HG02885 (cell line): ENCODE results near the gene MEGF11.

Experiments
- ATAC-seq: cut with Tn5 transposase; IDR thresholded peaks from one replicate; pipeline ENCODE4 v1.9.1; 2021; ENCODE audit warnings: mild to moderate bottlenecking; ENCODE audit not compliant: unreplicated experiment, poor library complexity

The MEGF11 gene

DNA sequence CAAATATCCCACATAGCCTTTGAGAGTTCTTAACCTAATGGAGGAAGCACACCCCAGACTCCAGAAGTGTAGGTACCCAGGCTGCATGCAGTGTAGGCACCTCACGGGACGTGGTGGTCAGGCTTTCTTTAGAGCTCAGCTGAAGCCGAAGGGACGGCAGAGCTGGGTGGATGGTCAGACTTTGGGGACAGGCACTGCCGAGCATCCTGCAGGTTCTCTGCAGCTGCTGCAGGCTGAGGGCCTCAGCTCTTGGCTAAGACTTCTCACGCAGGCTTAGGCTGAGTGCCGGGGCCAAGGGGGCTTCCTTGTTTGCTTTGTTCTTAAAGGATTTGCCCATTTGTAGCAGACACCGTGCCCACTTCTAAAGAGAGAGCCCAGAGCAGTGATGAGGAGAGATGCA lies 207.2 kb downstream of the MEGF11 start:
- no peak for ATAC-seq

GRCh38 chr15:66045542-66045941 lies 208.0 kb downstream of the MEGF11 start:
- no peak for ATAC-seq

DNA sequence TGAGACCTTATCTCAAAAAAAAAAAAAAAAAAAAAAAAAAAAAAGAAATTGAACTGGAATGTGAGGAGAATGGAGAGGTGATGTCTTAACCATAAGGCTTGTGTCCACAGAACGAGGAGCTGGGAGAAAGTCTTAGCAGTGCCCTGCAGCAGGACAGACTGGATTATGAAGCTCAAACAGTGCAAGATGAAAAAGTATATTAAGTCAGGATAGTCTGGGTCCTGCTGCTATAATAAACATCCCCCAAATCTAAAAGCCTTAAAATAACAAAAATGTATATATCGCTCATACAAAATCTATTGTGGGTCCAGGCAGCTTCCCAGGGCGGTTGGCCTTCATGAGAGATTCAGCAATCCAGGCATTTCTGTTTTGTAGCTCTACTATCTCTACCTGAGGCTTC lies 208.7 kb downstream of the MEGF11 start:
- ATAC-seq = no peak

DNA sequence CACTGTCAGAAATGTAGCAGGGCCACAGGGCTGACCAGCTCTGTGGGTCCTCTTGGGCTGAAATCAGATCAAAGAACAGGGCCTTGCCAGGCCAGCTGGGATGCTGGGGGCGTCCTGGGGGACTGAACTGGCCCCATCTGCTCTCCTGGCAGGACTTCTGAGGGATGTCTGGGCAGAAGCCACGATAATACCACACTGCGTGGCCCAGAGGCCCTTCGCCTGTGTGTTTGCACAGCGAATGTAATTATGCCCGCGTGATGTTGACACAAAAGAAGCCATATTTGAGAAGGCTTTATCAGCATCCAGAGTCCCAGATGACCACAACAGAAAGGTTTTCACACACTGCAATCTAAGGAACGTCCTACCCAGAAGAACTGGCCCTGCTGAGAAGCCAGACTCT lies 210.3 kb downstream of the MEGF11 start:
- ATAC-seq = no peak

DNA sequence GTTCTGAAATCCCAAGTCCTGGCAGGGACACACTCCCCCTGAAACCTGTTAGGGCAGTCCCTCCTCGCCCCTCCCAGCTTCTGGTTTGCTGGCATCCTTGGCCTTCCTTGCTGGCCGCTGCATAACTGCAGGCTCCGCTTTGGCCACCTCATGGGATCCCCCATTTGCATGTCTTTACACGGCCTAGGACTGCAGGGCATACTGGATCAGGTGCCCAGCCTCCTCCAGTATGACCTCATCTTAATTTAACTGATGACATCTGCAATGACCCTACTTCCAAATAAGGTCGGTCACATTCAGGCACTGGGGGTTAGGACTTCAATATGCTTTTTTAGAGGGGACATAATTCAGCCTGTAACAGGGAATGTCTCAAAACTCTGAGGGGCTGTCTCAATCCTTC lies 210.9 kb downstream of the MEGF11 start:
- ATAC-seq = no peak

- no peak for ATAC-seq
Observed at GRCh38 chr15:66041276-66041675, 212.3 kb downstream of the MEGF11 start.

GRCh38 chr15:66040211-66040892 lies 213.2 kb downstream of the MEGF11 start:
- no peak for ATAC-seq

DNA sequence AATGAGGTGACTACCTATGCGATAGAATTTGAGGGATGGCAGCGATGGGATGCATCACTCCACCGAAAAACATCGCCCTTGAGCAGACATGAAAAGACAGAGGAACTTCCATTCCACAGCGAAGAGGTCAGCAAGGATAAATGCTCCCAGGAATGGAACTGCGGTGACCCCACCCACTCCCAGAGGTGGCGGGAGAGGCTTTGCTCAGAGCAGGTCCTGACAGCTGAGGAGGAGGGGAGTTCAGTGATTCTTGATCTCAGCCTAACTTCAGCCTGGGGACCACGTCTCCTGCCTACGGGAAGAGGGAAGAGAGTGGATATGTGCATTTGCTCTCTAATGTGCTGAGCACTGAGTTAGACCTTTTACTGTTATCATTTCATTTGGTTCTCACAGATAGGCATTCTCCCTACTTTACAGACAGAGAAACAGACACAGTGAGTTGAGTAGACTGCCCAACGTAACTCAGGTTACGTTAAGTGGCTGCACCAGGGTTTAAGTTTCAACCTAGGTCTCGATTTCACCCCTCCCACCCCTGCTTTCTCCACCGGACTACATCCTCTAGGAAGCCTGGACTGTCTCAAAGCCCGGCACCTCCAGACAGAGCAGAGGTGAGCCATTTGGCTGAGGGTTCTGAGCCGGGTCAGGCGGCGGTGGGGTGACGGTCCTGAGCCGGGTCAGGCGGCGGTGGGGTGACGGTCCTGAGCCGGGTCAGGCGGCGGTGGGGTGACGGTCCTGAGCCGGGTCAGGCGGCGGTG lies 214.3 kb downstream of the MEGF11 start:
- ATAC-seq = no peak

- ATAC-seq = no peak
Observed at GRCh38 chr15:66038387-66039116, 215.0 kb downstream of the MEGF11 start.

GRCh38 chr15:66036859-66037258 lies 216.7 kb downstream of the MEGF11 start:
- ATAC-seq = no peak

DNA sequence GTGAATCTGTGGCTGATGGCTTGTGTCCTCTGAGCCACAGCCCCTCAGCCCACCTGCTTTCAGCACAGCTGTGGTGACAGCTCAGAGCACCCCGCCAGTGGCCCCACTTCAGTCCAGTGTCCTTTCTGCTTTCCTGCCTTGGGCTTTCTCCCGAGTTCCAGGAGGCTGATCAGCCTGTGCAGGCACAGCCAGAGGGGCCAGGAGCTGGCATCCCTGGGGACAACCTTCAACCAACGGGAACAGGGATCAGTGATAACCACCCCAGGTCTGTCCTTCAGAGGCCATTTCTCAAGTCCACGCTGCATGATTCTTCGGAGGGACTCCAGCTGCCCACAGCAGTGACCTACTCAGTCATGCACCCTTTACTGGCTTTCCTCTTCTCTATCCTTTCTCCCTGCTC lies 217.6 kb downstream of the MEGF11 start:
- ATAC-seq = no peak

DNA sequence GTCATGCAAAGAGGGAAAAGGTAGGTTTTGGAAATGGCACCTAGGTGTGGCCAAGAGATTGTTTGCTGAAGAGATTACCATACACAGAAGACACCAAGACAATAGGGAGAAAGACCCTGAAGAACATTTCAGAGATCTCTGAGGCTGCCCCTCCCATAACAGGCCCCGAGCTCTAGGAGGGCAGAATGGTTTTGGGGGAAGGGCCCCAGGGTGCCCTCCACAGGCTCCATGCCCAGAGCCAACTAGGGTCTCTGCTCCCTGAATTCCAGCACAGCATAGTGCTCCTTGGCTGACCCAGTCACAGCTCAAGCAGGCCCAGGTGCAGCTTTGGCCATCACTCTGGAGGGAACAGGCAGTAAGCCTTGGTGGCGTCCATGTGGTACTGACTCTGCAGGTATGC lies 220.4 kb downstream of the MEGF11 start:
- no peak for ATAC-seq

DNA sequence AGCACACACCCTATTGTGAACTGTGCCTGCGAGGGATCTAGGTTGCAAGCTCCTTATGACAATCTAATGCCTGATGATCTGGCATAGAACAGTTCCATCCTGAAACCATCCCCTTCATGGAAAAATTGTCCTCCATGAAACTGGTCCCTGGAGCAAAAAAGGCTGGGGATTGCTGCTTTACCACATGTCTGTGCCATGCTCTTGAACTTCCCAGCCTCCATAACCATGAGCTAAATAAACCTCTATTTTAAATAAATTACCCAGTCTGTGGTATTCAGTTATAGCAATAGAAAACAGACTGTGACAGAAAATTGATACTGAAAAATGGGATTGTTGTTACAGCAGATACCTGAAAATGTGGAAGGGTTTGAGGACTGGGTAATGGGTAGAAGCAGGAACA lies 221.5 kb downstream of the MEGF11 start:
- no peak for ATAC-seq

DNA sequence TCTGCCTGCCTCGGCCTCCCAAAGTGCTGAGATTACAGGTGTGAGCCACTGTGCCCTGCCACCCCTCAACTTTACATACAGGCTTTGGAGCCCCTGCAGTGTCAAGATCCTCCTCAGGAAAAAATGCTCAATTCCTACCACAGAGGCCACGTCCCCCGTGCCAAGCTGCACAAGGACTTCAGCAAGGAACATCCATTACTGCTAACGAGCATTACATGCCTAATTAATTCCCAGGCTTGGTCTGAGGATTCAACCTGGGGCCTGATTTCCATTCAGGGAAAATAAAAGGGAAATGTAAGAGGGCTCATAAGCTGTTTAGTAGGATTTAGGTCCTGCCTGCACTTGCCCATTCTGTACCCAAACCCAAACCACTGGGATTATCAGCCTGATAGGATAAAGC lies 222.9 kb downstream of the MEGF11 start:
- no peak for ATAC-seq

DNA sequence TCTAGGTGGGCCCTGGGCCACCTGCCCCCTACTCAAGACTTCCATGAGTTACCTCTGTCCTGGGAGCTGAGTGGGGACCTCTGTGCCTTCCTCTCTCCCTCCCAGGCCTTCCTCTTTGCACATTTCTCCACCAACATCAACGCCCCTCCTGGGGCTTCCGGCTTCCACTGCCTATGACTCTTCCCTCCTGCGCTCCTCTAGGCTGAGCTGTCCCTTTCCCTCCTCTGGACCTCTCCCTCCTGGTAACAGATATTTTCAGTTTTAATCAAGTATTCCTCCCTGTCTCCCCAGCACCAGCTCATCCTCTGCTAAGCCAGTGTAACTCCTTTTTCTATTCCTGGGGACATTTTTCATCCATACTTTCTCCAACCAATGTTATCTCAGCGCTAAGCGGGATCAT lies 223.9 kb downstream of the MEGF11 start:
- no peak for ATAC-seq

DNA sequence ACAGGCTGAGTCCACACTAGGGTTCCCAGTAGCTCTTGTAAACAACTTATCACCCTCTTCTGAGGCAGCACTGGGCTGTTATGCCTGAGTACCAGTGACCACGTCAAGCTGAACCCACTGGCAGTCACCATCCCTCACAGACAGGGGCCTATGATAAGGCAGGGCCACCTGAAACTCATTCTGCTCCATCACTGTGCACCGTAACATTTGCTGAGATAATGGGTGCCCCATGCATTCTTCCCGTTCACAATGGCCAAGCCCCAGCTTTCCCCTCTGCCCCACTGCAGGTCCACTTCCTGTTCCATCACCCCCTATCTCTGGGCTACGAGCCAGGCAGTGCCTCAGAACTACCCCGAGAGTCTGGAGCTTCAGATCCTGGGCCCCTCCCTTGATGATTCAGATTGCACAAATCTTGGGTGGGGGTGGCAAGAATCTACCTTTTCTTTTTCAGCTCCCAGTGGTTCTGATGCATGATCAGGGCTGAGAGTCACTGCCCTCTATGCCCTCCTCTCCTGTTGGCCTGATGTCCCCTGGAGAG lies 226.2 kb downstream of the MEGF11 start:
- no peak for ATAC-seq

DNA sequence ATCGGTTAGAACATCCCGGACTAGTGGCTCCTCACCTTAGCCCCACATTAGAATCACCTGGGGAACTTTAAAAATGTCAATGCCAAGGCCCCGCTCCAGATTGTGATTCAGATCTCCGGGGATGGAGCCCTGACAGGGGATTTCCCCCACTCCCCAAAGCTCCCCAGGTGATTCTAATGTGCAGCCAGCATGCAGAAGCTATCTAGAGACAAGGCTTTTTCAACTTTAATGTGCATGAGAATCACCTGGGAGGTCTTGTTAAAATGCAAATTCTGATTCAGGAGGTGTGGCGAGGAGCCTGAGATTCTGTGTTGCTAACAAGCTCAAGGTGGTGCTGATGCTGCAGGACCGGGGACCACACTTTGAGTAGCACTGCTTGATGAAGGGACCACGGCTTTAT lies 227.6 kb downstream of the MEGF11 start:
- no peak for ATAC-seq

DNA sequence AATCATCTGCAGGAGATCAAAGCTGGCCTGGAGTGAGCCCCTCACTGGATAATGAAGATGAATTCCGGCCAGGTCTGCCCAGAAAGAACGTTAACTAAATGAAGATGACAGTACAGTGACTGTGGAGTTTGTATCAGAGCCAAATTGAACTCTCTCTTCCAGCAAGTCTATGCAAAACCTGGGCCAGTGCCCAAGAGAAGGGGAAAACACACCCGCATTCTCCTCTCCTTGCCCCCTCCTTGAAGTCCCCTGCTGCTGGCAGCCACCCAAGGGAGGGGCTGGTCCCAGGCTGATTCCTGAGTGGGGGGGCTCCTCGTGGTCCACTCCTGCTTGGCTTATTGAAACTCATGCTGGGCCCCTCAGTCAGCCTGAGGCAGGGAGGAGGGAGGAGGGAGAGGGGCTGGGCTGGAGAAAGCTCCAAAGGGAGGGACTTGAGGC lies 228.5 kb downstream of the MEGF11 start:
- ATAC-seq = no peak

DNA sequence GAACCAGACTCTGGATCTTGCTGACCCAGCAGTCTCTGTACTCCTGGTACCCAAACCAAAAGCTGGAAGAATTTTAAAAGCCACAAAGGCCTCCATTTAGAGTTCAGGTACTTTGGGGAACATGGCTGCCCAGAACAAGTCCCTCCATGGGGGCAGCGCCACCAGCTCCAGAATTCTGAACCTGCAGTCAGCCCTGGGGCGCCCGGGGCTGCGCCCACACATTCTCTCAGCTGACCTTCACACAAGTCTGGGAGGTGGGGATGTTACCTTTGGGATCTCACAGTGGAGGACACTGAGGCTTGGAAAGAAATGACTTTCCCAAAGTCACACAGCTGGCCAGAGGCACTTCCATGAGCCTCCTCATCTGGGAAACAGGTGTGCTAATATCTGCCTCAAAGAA lies 229.4 kb downstream of the MEGF11 start:
- ATAC-seq = no peak

- no peak for ATAC-seq
Observed at GRCh38 chr15:66023311-66023972, 230.1 kb downstream of the MEGF11 start.

- no peak for ATAC-seq
Observed at GRCh38 chr15:66022163-66022525, 231.4 kb downstream of the MEGF11 start.
